H1 (cell line): ENCODE measurements around the gene PCGF3. TPM values are rescaled to one million over a fixed set of nuclear protein-coding genes. Genes with fewer than 3 reads are reported as not detected.

Experiments used
- CTCF ChIA-PET: fragments of 300-600 bp; sonication (Branson Sonifier 250); formaldehyde crosslinking; loops from one replicate; lab custom pipeline; 2021; ENCODE audit not compliant: partially characterized antibody; lab: Charles Lee
- POLR2A ChIA-PET: fragments of 300-600 bp; sonication (Branson Sonifier 250); formaldehyde crosslinking; loops from one replicate; lab custom pipeline; 2021; ENCODE audit warnings: inconsistent platforms; ENCODE audit not compliant: partially characterized antibody; lab: Charles Lee
- DNase-seq, 2 experiments: peaks; one replicate each; pipeline versions ENCODE4 v3.0.0 to v3.0.0-alpha.2; 2010 to 2022; ENCODE audit warnings: low spot score in 2 of 2, low read depth in 1 of 2, mixed read lengths in 1 of 2
- FAIRE-seq: peaks from 2 replicates; lab custom pipeline; 2011; peaks lifted over from hg19 to GRCh38; lab: Jason Lieb, UNC
- H2AFZ ChIP-seq: 2 replicates; pipeline ENCODE4 v1.8.1; 2012; ENCODE audit warnings: low read length, inconsistent platforms
- H2AK5ac ChIP-seq: 2 replicates; pipeline ENCODE4 v1.6.1; 2013; ENCODE audit warnings: low read depth, low read length
- H2BK120ac ChIP-seq: replicated peaks from 2 replicates; pipeline ENCODE3; 2013; ENCODE audit warnings: low read depth, low read length, inconsistent platforms
- H2BK12ac ChIP-seq: 2 replicates; pipeline ENCODE4 v1.6.1; 2013; ENCODE audit warnings: low read depth, low read length
- H2BK15ac ChIP-seq: 2 replicates; pipeline ENCODE4 v1.6.1; 2013; ENCODE audit warnings: low read length
- H2BK20ac ChIP-seq: 2 replicates; pipeline ENCODE4 v1.6.1; 2013; ENCODE audit warnings: low read length
- H2BK5ac ChIP-seq: 2 replicates; pipeline ENCODE4 v1.6.1; 2013; ENCODE audit warnings: low read depth, low read length
- H3K14ac ChIP-seq: 2 replicates; pipeline ENCODE4 v1.6.1; 2013; ENCODE audit warnings: inconsistent platforms; ENCODE audit not compliant: insufficient read length
- H3K18ac ChIP-seq: 2 replicates; pipeline ENCODE4 v1.6.1; 2013; ENCODE audit warnings: low read length; ENCODE audit errors: extremely low read depth
- H3K23ac ChIP-seq: 2 replicates; pipeline ENCODE4 v1.6.1; 2013; ENCODE audit warnings: inconsistent platforms; ENCODE audit not compliant: insufficient read length
- H3K23me2 ChIP-seq: 2 replicates; pipeline ENCODE4 v1.6.1; 2013; ENCODE audit warnings: low read depth, low read length
- H3K27ac ChIP-seq: 2 replicates; pipeline ENCODE4 v1.6.1; 2011; ENCODE audit warnings: low read depth, low read length, inconsistent platforms
- H3K27me3 ChIP-seq, 4 experiments: replicated peaks in 1 of 4; 1 replicate in 1 of 4; 2 replicates in 3 of 4; pipeline versions ENCODE4 v1.6.1 to v1.8.1; 2011 to 2013; ENCODE audit warnings: low read length in 3 of 4, mild to moderate bottlenecking in 3 of 4, inconsistent platforms in 2 of 4, mixed read lengths in 2 of 4, moderate library complexity in 1 of 4; ENCODE audit not compliant: control insufficient read depth in 3 of 4, insufficient read depth in 3 of 4; ENCODE audit errors: extremely low read depth in 1 of 4
- H3K36me3 ChIP-seq, 4 experiments: 2 replicates each; pipeline versions ENCODE4 v1.6.1 to v1.8.1; 2011 to 2013; ENCODE audit warnings: mild to moderate bottlenecking in 4 of 4, low read length in 3 of 4, moderate library complexity in 2 of 4, control low read depth in 1 of 4, inconsistent platforms in 1 of 4; ENCODE audit not compliant: insufficient read depth in 4 of 4, control insufficient read depth in 2 of 4
- H3K4ac ChIP-seq: replicated peaks from 2 replicates; pipeline ENCODE3; 2013; ENCODE audit warnings: low read length, low read depth, mixed read lengths, inconsistent platforms; ENCODE audit not compliant: insufficient read length
- H3K4me1 ChIP-seq, 4 experiments: replicated peaks in 1 of 4; 1 replicate in 1 of 4; 2 replicates in 3 of 4; pipeline versions ENCODE4 v1.6.1 to v1.8.1; 2011 to 2013; ENCODE audit warnings: low read length in 3 of 4, inconsistent platforms in 2 of 4, mixed read lengths in 1 of 4; ENCODE audit not compliant: insufficient read depth in 4 of 4, control insufficient read depth in 3 of 4
- H3K4me2 ChIP-seq, 2 experiments: 2 replicates each; pipeline versions ENCODE4 v1.6.1 to v1.8.1; 2011 to 2013; ENCODE audit warnings: low read depth in 2 of 2, low read length in 2 of 2, control low read depth in 1 of 2, inconsistent platforms in 1 of 2, mild to moderate bottlenecking in 1 of 2; ENCODE audit not compliant: insufficient read depth in 1 of 2
- H3K4me3 ChIP-seq, 4 experiments: fragments of 200-600, 300-600 bp in 1 of 4; sonication (generic), shearing (Covaris generic), sonication (Bioruptor Twin) in 1 of 4; 2 replicates each; pipeline versions ENCODE4 v1.5.1 to v1.8.1; 2011 to 2016; ENCODE audit warnings: low read length in 4 of 4, low read depth in 3 of 4, control low read depth in 2 of 4, inconsistent platforms in 2 of 4, mild to moderate bottlenecking in 2 of 4, mixed read lengths in 1 of 4, moderate library complexity in 1 of 4; ENCODE audit not compliant: insufficient read depth in 2 of 4; ENCODE audit errors: extremely low read depth in 1 of 4
- H3K56ac ChIP-seq: replicated peaks from 2 replicates; pipeline ENCODE3; 2013; ENCODE audit warnings: low read depth, mild to moderate bottlenecking, mixed read lengths, low read length, inconsistent platforms; ENCODE audit not compliant: insufficient read length
- H3K79me1 ChIP-seq: 2 replicates; pipeline ENCODE4 v1.6.1; 2013; ENCODE audit warnings: low read depth, low read length, control low read depth
- H3K79me2 ChIP-seq, 2 experiments: 2 replicates each; pipeline versions ENCODE4 v1.6.1 to v1.8.1; 2012 to 2013; ENCODE audit warnings: low read length in 2 of 2, mild to moderate bottlenecking in 2 of 2, inconsistent platforms in 1 of 2; ENCODE audit not compliant: insufficient read depth in 2 of 2, control insufficient read depth in 1 of 2
- H3K9ac ChIP-seq, 4 experiments: replicated peaks in 1 of 4; 1 replicate in 1 of 4; 2 replicates in 3 of 4; pipeline versions ENCODE4 v1.6.1 to v1.8.1; 2011 to 2013; ENCODE audit warnings: low read depth in 3 of 4, low read length in 3 of 4, control low read depth in 2 of 4, mild to moderate bottlenecking in 2 of 4, moderate library complexity in 2 of 4, inconsistent platforms in 1 of 4; ENCODE audit errors: extremely low read depth in 1 of 4
- H3K9me3 ChIP-seq, 2 experiments: 2 replicates each; pipeline versions ENCODE4 v1.6.1 to v1.8.1; 2012 to 2013; ENCODE audit warnings: mild to moderate bottlenecking in 2 of 2, moderate library complexity in 2 of 2, control low read depth in 1 of 2, inconsistent platforms in 1 of 2, low read depth in 1 of 2, low read length in 1 of 2, mixed read lengths in 1 of 2; ENCODE audit not compliant: insufficient read depth in 2 of 2
- H4K20me1 ChIP-seq, 2 experiments: replicated peaks in 1 of 2; 2 replicates each; pipeline versions ENCODE3 to v1.8.1; 2011 to 2013; ENCODE audit warnings: inconsistent platforms in 2 of 2, low read length in 2 of 2, mild to moderate bottlenecking in 1 of 2; ENCODE audit not compliant: insufficient read depth in 2 of 2, control insufficient read depth in 1 of 2
- H4K5ac ChIP-seq: 2 replicates; pipeline ENCODE4 v1.6.1; 2013; ENCODE audit warnings: low read length, low read depth, mixed read lengths, inconsistent platforms; ENCODE audit not compliant: insufficient read length
- H4K8ac ChIP-seq: 2 replicates; pipeline ENCODE4 v1.8.0; 2013; ENCODE audit warnings: mild to moderate bottlenecking, moderate library complexity, low read length, inconsistent platforms; ENCODE audit not compliant: insufficient read depth; ENCODE audit errors: extremely low read depth
- H4K91ac ChIP-seq: replicated peaks from 2 replicates; pipeline ENCODE3; 2013; ENCODE audit warnings: low read length, mixed read lengths, inconsistent platforms; ENCODE audit not compliant: insufficient read length
- BACH1 ChIP-seq: IDR thresholded peaks from 2 replicates; pipeline ENCODE4 v1.6.1; 2012; ENCODE audit warnings: low read length, improper control_type of control experiment
- CEBPB ChIP-seq: IDR thresholded peaks from 2 replicates; pipeline ENCODE4 v1.6.1; 2012; ENCODE audit warnings: low read depth, low read length
- EP300 ChIP-seq, 2 experiments: IDR thresholded peaks; 1 replicate in 1 of 2; 2 replicates in 1 of 2; pipeline ENCODE4 v1.6.1; 2011 to 2012; ENCODE audit warnings: low read depth in 2 of 2, low read length in 2 of 2, mild to moderate bottlenecking in 2 of 2, borderline replicate concordance in 1 of 2, inconsistent platforms in 1 of 2, moderate library complexity in 1 of 2
- EZH2 ChIP-seq: fragments of 200-600 bp; sonication (generic); IDR thresholded peaks from 2 replicates; pipeline ENCODE4 v1.7.1; 2012; ENCODE audit warnings: low read depth, mild to moderate bottlenecking, moderate library complexity, low read length, inconsistent platforms; ENCODE audit not compliant: severe bottlenecking
- PHF8 ChIP-seq: fragments of 200-600 bp; sonication (generic); conservative IDR thresholded peaks from 2 replicates; pipeline ENCODE4 v1.7.1; 2012; ENCODE audit warnings: low read depth, mild to moderate bottlenecking, inconsistent platforms, low read length, moderate library complexity
- POU5F1 ChIP-seq: IDR thresholded peaks from 2 replicates; pipeline ENCODE4 v1.6.1; 2011; ENCODE audit warnings: low read depth, mild to moderate bottlenecking, low read length, moderate library complexity
- SIN3A ChIP-seq, 2 experiments: IDR thresholded peaks in 1 of 2; conservative IDR thresholded peaks in 1 of 2; 2 replicates each; pipeline ENCODE4 v1.6.1; 2011 to 2012; ENCODE audit warnings: low read length in 2 of 2, improper control_type of control experiment in 1 of 2, low read depth in 1 of 2, mild to moderate bottlenecking in 1 of 2
- TAF1 ChIP-seq: IDR thresholded peaks from 2 replicates; pipeline ENCODE4 v1.6.1; 2011; ENCODE audit warnings: mild to moderate bottlenecking, low read depth, low read length
- TEAD4 ChIP-seq: IDR thresholded peaks from 2 replicates; pipeline ENCODE4 v1.6.1; 2012; ENCODE audit warnings: low read depth, low read length, inconsistent platforms, mixed read lengths
- WGBS, 2 experiments: shearing (Covaris generic) in 1 of 2; methylation state at CpG; one replicate each; pipeline versions ENCODE4 v1.1.6 to v1.1.7; 2013 to 2015; ENCODE audit warnings: low lambda C conversion rate in 2 of 2, mixed read lengths in 2 of 2, inconsistent platforms in 1 of 2, low coverage in 1 of 2, missing lambda C conversion rate in 1 of 2; ENCODE audit not compliant: insufficient replicate concordance in 2 of 2, insufficient coverage in 1 of 2, insufficient read length in 1 of 2; ENCODE audit errors: extremely low coverage in 1 of 2, missing lambda C conversion rate in 1 of 2; 5-methylcytosine and 5-hydroxymethylcytosine counted together
- polyA plus RNA-seq, 7 experiments: library from polyadenylated mRNA; depleted of rRNA in 3 of 7; stranded (reverse) in 5 of 7; unstranded in 2 of 7; fragments of >200 nt in 5 of 7; fragments of 200-250 nt in 2 of 7; gene quantifications; 1 replicate in 5 of 7; 2 replicates in 1 of 7; 4 replicates in 1 of 7; pipeline versions ENCODE4 v1.2.1 to v1.2.3, GENCODE V29; 2011 to 2013; ENCODE audit warnings: missing spikeins in 2 of 7, mixed read lengths in 2 of 7
- total RNA-seq: library from RNA; stranded (reverse); fragmentation: NEBNext Ultra II Directional; extraction: Animal tissue kit (Norgen Biotek cat#: 25700); gene quantifications from 2 replicates; pipeline ENCODE4 v1.2.1, GENCODE V29; 2021
- TF ChIP-seq, protein P1 (sequence below): IDR thresholded peaks from 2 replicates; pipeline ENCODE4 v1.6.1; 2012; ENCODE audit warnings: inconsistent platforms

The PCGF3 gene
- total and polyA plus RNA-seq, 2 of the 8 experiments (the other 6 are each of a cell fraction or from before 2014, with no cell fraction given) = 52.7 to 52.9 TPM

DNA sequence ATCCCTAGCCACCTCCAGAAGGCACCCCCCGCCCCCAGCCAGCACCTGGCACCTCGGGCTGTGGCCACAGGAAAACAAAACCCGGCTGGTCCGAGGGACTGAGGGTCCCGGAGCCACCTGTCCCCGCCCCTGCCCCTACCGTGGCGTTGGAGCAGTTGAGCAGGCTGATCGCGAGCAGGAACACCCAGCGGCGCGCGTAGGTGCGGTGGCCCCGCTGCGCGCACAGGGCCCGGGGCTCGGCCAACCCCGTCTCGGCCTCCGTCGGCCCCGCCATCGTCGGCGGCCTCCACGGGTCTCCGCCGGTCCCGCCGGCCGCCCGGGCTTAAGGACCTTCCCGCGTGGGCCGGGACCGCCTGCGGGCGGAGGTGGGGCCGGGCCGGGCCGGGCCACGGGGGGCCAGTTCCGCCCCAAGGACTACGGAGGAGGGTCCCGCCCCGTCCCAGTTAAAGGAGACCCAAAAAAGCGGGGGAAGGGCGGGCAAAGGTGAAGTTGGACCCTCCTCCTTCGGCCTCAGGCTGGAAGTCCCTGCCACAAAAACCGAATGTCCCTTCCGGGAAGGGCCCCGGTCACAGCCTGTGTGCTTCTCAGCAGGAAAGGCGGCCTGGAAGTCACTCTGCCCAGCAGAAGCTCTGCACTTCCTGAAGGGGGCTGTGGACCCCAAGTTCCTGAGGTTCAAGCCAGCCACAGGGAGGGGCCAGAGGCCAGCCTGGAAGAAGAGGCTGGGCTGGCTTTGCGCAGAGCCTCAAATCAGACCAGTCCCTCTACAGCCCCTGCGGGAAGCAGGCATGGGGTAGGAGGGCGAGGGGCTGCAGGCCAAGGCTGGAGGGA is 16.6 kb upstream of the PCGF3 start, which contains the start of gene SLC49A3:
Gene SLC49A3 (minus strand): TSS at position 298 of the 828 bp plus-strand sequence. CDS start 24 bp downstream, at position 274.
- Histone ChIP-seq H3K23ac (no peak within 1 kb of the TSS), H2BK120ac (peak within 1 kb of the TSS; percentile 21), H3K18ac (peak within 1 kb of the TSS; percentile 90), H2BK12ac (peak within 1 kb of the TSS; percentile 85; the same call in 1 of the 2 replicates), H2AFZ (peak within 1 kb of the TSS; percentile 31), H2BK5ac (peak within 1 kb of the TSS; percentile 82; the same call in 1 of the 2 replicates), H2AK5ac (peak within 1 kb of the TSS; percentile 95; the same call in 1 of the 2 replicates), H2BK15ac (peak within 1 kb of the TSS; percentile 99; the same call in 1 of the 2 replicates), H3K79me1 (no peaks in the 10 kb centered on the region), H3K56ac (peak within 1 kb of the TSS; percentile 55), H4K91ac (peak within 1 kb of the TSS; percentile 71), H3K23me2 (peaks cover 6% of the 10 kb centered on the region; the same call in 1 of the 2 replicates), H4K20me1 (peaks cover 0 to 4% of the 10 kb centered on the region in 2 experiments), H4K8ac (peak within 1 kb of the TSS; percentile 81), H2BK20ac (no peak within 1 kb of the TSS), H3K4me3 (peak within 1 kb of the TSS; percentile 33 to 66 (median 46)), H3K27ac (no peak within 1 kb of the TSS; the same call in 1 of the 2 replicates), H3K4me2 (peak within 1 kb of the TSS; percentile 68 to 85), H3K27me3 (peaks cover 0 to 4% (median 0%) of the 10 kb centered on the region in 4 experiments; a peak in 1 of 7 replicates), H3K4me1 (peaks cover 0 to 25% (median 14%) of the 10 kb centered on the region in 4 experiments; a peak in 6 of 7 replicates), H3K36me3 (no peaks in the 10 kb centered on the region), H3K14ac (no peak within 1 kb of the TSS), H3K79me2 (no peaks in the 10 kb centered on the region), H4K5ac (peak within 1 kb of the TSS; percentile 36), H3K9ac (peak within 1 kb of the TSS in 2 of 4 experiments; percentile 26 to 50; a peak in 4 of 7 replicates), H3K9me3 (no peaks in the 10 kb centered on the region), H3K4ac (no peak within 1 kb of the TSS)
- peak in 1 of 2 experiments; percentile 77 for DNase-seq
- ChIA-PET POLR2A (interaction anchor here (0.8 to 1.8 kb wide), 3 partner anchors 9 to 12 kb away, joined by 3 to 4 read pairs (median 4); no protein-coding TSS in a partner anchor), CTCF (interaction anchor here (0.6 kb wide), 1 partner anchor 208 kb away, joined by 3 read pairs; no protein-coding TSS in a partner anchor)
- no peak for FAIRE-seq
- 5% methylated on average over 23 of the region's 59 CpGs; no CpG with 5 or more reads in 1 of the 2 experiments for WGBS, 2 experiments
- TF ChIP-seq CEBPB (no peak), BACH1 (no peak), PHF8 (peak; percentile 53; the same call in 1 of the 2 replicates), EP300 (IDR thresholded peaks at IDR 0.05; ENCODE audit: borderline replicate concordance in 1 of 2, low read depth in 2 of 2, low read length in 2 of 2) (no peak), EZH2 (no peak), TAF1 (peak; percentile 58), SIN3A (conservative IDR thresholded peaks at IDR 0.05 in 1 of 2, IDR thresholded peaks at IDR 0.05 in 1 of 2; ENCODE audit: low read depth in 1 of 2, low read length in 2 of 2) (0 out of 4 replicates have a peak, but pooled peaks of 1 of the 2 experiments have one; percentile 13), TEAD4 (no peak), POU5F1 (no peak)
- TF ChIP-seq, protein P1, sequence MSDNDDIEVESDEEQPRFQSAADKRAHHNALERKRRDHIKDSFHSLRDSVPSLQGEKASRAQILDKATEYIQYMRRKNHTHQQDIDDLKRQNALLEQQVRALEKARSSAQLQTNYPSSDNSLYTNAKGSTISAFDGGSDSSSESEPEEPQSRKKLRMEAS = no peak
